ENCODE results near the gene ENPP1.

Gene ENPP1

GRCh38 chr6:131868836-131869235 lies 61.0 kb downstream of the ENPP1 start:
- Histone ChIP-seq H3K4me1 (ENCODE audit: control insufficient read depth in 1 of 2, insufficient read depth in 1 of 2, low read depth in 1 of 2, low read length in 1 of 2) (no peaks in the 10 kb centered on the region), H3K27me3 (no peaks in the 10 kb centered on the region), H3K9me3 (no peaks in the 10 kb centered on the region), H3K36me3 (no peaks in the 10 kb centered on the region), H3K27ac (no peak overlapping the region), H3K4me3 (ENCODE audit: low read depth in 1 of 2, low read length in 1 of 2) (no peak overlapping the region)
- no peak for TF ChIP-seq CTCF (IDR thresholded peaks at IDR 0.05)

- Histone ChIP-seq H3K27ac (no peak overlapping the region), H3K9me3 (no peaks in the 10 kb centered on the region), H3K4me3 (ENCODE audit: low read depth in 1 of 2, low read length in 1 of 2) (no peak overlapping the region), H3K27me3 (no peaks in the 10 kb centered on the region), H3K36me3 (no peaks in the 10 kb centered on the region), H3K4me1 (ENCODE audit: control insufficient read depth in 1 of 2, insufficient read depth in 1 of 2, low read depth in 1 of 2, low read length in 1 of 2) (no peaks in the 10 kb centered on the region)
- TF ChIP-seq CTCF (IDR thresholded peaks at IDR 0.05): no peak
Observed at GRCh38 chr6:131875647-131876046, 67.8 kb downstream of the ENPP1 start.

- Histone ChIP-seq H3K4me1 (ENCODE audit: control insufficient read depth in 1 of 2, insufficient read depth in 1 of 2, low read depth in 1 of 2, low read length in 1 of 2) (no peaks in the 10 kb centered on the region), H3K36me3 (no peaks in the 10 kb centered on the region), H3K27me3 (no peaks in the 10 kb centered on the region), H3K9me3 (no peaks in the 10 kb centered on the region), H3K4me3 (ENCODE audit: low read depth in 1 of 2, low read length in 1 of 2) (no peak overlapping the region), H3K27ac (no peak overlapping the region)
- no peak for TF ChIP-seq CTCF (IDR thresholded peaks at IDR 0.05)
Observed at GRCh38 chr6:131876545-131876944, 68.7 kb downstream of the ENPP1 start.

- no peaks in the 10 kb centered on the region for H3K27me3 ChIP-seq
- no peaks in the 10 kb centered on the region for H3K36me3 ChIP-seq
- no peaks in the 10 kb centered on the region for H3K4me1 ChIP-seq (ENCODE audit: control insufficient read depth in 1 of 2, insufficient read depth in 1 of 2, low read depth in 1 of 2, low read length in 1 of 2)
- H3K27ac ChIP-seq: no peak overlapping the region
- TF ChIP-seq CTCF (IDR thresholded peaks at IDR 0.05): no peak
- H3K9me3 ChIP-seq: no peaks in the 10 kb centered on the region
- no peak overlapping the region for H3K4me3 ChIP-seq (ENCODE audit: low read depth in 1 of 2, low read length in 1 of 2)
Observed at GRCh38 chr6:131877999-131878789, 70.4 kb downstream of the ENPP1 start.

GRCh38 chr6:131883016-131883415 lies 75.2 kb downstream of the ENPP1 start:
- Histone ChIP-seq H3K27me3 (no peaks in the 10 kb centered on the region), H3K4me3 (ENCODE audit: low read depth in 1 of 2, low read length in 1 of 2) (no peak overlapping the region), H3K4me1 (ENCODE audit: control insufficient read depth in 1 of 2, insufficient read depth in 1 of 2, low read depth in 1 of 2, low read length in 1 of 2) (no peaks in the 10 kb centered on the region), H3K9me3 (no peaks in the 10 kb centered on the region), H3K36me3 (no peaks in the 10 kb centered on the region), H3K27ac (no peak overlapping the region)
- TF ChIP-seq CTCF (IDR thresholded peaks at IDR 0.05): no peak
